GM12891 (cell line): ENCODE measurements around the gene ACTG2.

Experiments
- PAX5 ChIP-seq: IDR thresholded peaks from 2 replicates; pipeline ENCODE4 v1.6.1; 2011; ENCODE audit warnings: low read length, moderate library complexity, mild to moderate bottlenecking; ENCODE audit not compliant: insufficient read depth, severe bottlenecking
- POLR2A ChIP-seq: IDR thresholded peaks from 2 replicates; pipeline ENCODE4 v1.6.1; 2011; ENCODE audit warnings: low read depth, low read length, control low read depth
- SPI1 ChIP-seq: IDR thresholded peaks from 2 replicates; pipeline ENCODE4 v1.6.1; 2011; ENCODE audit warnings: low read depth, low read length, control low read depth

GRCh38 chr2:73933194-73933593, 40.4 kb downstream of the ACTG2 start:
- no peak for TF ChIP-seq POLR2A
- TF ChIP-seq PAX5, result no peak
- no peak for TF ChIP-seq SPI1
